ENCODE data around the gene SEC31A.
A peak's percentile ranks its signal among the peaks of the same experiment; 100 is the strongest.

Gene SEC31A

DNA sequence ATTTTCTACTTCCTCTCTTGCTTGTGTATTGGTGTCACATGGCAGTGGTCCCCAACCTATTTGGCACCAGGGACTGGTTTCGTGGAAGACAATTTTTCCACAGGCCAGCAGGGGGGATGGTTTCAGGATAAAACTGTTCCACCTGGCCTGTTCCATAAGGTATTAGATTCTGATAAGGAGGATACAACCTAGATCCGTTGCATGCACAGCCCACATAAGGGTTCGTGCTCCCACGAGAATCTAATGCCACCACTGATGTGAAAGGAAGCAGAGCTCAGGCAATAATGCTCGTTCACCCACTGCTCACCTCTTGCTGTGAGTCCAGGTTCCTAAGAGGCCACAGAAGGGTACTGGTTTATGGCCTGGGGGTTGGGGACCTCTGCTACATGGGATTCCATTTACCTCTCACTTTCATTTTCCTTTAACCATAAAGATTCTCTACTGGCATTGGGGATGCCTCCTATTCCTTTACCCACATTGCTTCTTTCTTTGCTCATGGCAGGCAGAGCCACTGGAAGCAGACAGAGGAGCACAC, 38.1 kb downstream of the SEC31A start:
- H3K4me3 ChIP-seq (ENCODE audit: low read depth, low read length): no peak overlapping the region
- TF ChIP-seq, protein P1, sequence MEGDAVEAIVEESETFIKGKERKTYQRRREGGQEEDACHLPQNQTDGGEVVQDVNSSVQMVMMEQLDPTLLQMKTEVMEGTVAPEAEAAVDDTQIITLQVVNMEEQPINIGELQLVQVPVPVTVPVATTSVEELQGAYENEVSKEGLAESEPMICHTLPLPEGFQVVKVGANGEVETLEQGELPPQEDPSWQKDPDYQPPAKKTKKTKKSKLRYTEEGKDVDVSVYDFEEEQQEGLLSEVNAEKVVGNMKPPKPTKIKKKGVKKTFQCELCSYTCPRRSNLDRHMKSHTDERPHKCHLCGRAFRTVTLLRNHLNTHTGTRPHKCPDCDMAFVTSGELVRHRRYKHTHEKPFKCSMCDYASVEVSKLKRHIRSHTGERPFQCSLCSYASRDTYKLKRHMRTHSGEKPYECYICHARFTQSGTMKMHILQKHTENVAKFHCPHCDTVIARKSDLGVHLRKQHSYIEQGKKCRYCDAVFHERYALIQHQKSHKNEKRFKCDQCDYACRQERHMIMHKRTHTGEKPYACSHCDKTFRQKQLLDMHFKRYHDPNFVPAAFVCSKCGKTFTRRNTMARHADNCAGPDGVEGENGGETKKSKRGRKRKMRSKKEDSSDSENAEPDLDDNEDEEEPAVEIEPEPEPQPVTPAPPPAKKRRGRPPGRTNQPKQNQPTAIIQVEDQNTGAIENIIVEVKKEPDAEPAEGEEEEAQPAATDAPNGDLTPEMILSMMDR (IDR thresholded peaks at IDR 0.05; ENCODE audit: control insufficient read depth, extremely low read depth, insufficient read depth): no peak
- no peak for DNase-seq (ENCODE audit: low read depth)

DNA sequence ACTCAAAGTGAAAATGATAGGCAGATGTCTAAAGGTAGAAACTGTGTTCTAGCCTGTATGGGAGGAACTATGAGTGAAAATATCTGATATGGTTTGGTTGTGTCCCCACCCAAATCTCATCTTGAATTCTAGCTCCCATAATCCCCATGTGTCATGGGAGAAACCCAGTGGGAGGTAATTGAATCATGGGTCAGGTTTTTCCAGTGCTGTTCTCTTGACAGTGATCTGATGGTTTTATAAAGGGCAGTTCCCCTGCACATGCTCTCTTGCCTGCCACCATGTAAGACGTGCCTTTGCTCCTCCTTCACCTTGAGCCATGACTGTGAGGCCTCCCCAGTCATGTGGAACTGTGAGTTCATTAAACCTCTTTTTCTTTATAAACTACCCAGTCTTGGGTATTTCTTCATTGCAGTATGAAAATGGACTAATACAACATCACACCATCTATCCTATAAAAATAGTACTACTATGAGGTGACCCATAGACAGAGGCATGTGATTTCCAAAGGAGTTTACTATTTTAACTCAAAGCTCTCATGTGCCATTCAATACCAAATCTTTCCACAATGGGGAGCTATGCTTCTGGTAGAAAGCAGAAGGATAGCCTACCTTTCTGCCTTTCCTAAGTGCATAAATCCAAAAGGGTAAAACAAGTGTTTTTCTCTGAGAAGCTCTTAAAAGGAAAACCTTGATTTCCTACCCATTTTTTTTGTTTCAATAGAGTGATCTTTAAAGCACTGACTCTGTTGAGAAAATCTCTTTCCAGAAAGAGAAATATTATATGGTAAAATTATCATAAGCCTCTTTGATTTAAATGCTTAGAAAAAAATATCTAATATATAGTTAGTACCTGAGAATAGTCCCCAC, 38.8 kb downstream of the SEC31A start:
- DNase-seq (ENCODE audit: low read depth): no peak
- no peak overlapping the region for H3K4me3 ChIP-seq (ENCODE audit: low read depth, low read length)
- TF ChIP-seq, protein P1 (IDR thresholded peaks at IDR 0.05; ENCODE audit: control insufficient read depth, extremely low read depth, insufficient read depth): peak; percentile 40

DNA sequence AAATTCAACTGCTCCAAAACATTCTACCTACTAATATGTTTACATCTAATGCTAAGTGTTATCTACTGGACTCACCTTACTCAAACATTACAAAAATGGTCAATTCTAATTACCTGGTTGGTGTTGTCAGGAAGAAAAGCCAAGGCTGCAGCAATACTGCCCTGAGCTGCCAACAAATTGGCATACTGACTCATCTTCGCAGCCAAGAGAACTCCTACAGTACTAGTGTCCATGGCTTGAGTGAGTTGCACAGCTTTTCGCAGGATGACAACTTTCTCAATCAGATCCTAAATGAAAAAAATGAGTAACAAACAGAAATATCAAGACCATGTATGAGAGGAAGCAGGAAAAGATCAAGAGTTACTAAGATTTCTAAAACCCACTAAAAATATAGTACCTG, 39.6 kb downstream of the SEC31A start:
- no peak for DNase-seq (ENCODE audit: low read depth)
- TF ChIP-seq, protein P1 (IDR thresholded peaks at IDR 0.05; ENCODE audit: control insufficient read depth, extremely low read depth, insufficient read depth): no peak
- H3K4me3 ChIP-seq (ENCODE audit: low read depth, low read length): no peak overlapping the region

DNA sequence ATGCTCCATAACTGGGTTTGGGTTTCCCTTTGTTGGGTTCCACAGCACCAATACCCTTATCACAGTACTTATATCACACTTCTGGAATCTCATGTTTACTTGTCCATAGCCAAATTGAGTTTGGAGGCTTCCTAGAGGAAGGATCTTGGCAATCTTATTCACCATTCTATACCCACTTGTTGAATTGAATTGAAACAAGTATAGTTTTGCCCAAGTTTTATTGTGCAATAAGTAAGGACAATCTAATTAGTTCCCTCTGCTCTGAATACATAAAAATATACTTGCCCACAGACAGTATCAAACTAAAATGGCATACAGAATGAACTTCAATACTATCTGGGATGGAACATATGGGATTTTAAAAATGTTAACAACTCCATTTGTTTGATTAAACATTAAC, 40.3 kb downstream of the SEC31A start:
- DNase-seq (ENCODE audit: low read depth): no peak
- TF ChIP-seq, protein P1 (IDR thresholded peaks at IDR 0.05; ENCODE audit: control insufficient read depth, extremely low read depth, insufficient read depth): no peak
- no peak overlapping the region for H3K4me3 ChIP-seq (ENCODE audit: low read depth, low read length)

DNA sequence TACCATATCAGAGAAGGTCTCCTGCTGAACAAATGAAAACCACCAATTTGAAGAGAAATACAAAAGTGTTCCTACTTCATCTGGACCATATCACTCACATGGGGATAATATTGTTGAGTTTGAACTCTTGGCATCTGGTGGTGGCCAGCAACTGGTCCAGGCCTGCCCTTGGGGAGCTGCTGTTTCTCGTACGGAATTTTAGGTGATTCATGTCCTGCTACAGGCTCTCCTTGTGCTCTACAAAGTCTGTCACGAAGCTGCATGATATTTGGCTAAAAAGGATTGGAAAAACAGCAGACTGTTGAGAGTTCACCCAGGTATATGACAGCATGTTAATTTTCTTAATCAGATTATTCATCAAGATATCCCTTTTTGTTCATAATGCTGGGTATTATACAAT, 42.2 kb downstream of the SEC31A start:
- no peak overlapping the region for H3K4me3 ChIP-seq (ENCODE audit: low read depth, low read length)
- DNase-seq (ENCODE audit: low read depth): no peak
- TF ChIP-seq, protein P1 (IDR thresholded peaks at IDR 0.05; ENCODE audit: control insufficient read depth, extremely low read depth, insufficient read depth): no peak

DNA sequence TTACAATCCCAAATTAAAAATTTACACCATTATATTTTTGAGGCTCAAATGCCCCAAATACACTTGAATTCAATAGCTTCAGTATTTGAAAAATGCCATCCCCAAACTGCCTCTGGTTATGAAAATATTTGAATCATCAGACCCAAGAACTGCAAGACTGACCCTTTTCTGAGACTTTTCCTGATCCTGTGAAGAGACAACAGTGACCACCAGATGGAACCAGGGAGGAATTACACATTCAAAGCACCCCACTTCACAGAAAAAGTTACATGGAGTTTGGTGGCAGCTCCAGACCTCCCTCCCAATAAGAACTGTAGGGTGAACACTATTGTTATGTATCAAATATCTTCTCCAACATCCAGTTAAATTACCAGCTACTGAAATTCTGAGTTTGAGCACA, 48.4 kb downstream of the SEC31A start:
- TF ChIP-seq, protein P1 (IDR thresholded peaks at IDR 0.05; ENCODE audit: control insufficient read depth, extremely low read depth, insufficient read depth): 0 out of 2 replicates have a peak, but pooled peaks have one; percentile 6
- no peak for DNase-seq (ENCODE audit: low read depth)
- H3K4me3 ChIP-seq (ENCODE audit: low read depth, low read length): no peak overlapping the region
